Kidney epithelial cell (primary cell): ENCODE measurements around the gene CBLB. TPM values are rescaled to one million over a fixed set of nuclear protein-coding genes. Genes with fewer than 3 reads are reported as not detected.

ENCODE experiments used
- DNase-seq: peaks from one replicate; pipeline ENCODE4 v3.0.0-alpha.2; 2010; ENCODE audit warnings: low read depth
- H3K27me3 ChIP-seq: 2 replicates; pipeline ENCODE4 v1.6.0; 2011; ENCODE audit warnings: low read length; ENCODE audit not compliant: control insufficient read depth, insufficient read depth
- H3K36me3 ChIP-seq: 2 replicates; pipeline ENCODE4 v1.5.1; 2011; ENCODE audit warnings: low read length; ENCODE audit not compliant: control insufficient read depth, insufficient read depth
- H3K4me3 ChIP-seq: 2 replicates; pipeline ENCODE4 v1.5.1; 2011; ENCODE audit warnings: low read depth, mild to moderate bottlenecking, control low read depth, low read length
- total RNA-seq: library from RNA; depleted of rRNA; stranded (reverse); fragments of >200 nt; gene quantifications from 2 replicates; pipeline ENCODE4 v1.2.3, GENCODE V29; 2015
- TF ChIP-seq, protein P1 (sequence below): IDR thresholded peaks from 2 replicates; pipeline ENCODE4 v1.5.1; 2011; ENCODE audit warnings: mild to moderate bottlenecking, moderate library complexity, low read length, control low read depth, inconsistent platforms; ENCODE audit not compliant: insufficient read depth, poor library complexity, severe bottlenecking

CBLB gene
- total RNA-seq, 1 donor from 2014 or later, result 27.2 TPM

DNA sequence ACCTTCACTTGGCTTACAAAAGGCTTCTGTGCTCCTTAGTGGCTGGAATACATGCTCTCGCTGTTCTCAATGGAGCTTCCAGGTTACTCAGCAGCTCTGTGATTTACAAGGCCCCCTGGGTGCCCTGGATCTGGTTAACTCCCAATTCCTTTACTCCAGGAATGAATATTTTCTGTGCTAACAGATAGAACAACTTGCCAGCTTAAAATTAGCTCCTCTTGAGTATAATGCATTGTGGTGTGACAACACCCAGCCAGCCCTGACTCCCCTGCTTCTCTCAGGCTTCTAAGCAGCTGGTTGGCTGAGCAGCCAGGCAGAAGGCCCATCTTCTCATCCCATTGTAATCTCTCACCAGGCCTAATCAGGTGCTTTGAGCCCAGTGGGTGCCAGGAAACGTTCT is 255.7 kb downstream of the CBLB start:
- Histone ChIP-seq H3K36me3 (no peaks in the 10 kb centered on the region), H3K4me3 (no peak overlapping the region), H3K27me3 (no peaks in the 10 kb centered on the region)
- no peak for DNase-seq
- TF ChIP-seq, protein P1, sequence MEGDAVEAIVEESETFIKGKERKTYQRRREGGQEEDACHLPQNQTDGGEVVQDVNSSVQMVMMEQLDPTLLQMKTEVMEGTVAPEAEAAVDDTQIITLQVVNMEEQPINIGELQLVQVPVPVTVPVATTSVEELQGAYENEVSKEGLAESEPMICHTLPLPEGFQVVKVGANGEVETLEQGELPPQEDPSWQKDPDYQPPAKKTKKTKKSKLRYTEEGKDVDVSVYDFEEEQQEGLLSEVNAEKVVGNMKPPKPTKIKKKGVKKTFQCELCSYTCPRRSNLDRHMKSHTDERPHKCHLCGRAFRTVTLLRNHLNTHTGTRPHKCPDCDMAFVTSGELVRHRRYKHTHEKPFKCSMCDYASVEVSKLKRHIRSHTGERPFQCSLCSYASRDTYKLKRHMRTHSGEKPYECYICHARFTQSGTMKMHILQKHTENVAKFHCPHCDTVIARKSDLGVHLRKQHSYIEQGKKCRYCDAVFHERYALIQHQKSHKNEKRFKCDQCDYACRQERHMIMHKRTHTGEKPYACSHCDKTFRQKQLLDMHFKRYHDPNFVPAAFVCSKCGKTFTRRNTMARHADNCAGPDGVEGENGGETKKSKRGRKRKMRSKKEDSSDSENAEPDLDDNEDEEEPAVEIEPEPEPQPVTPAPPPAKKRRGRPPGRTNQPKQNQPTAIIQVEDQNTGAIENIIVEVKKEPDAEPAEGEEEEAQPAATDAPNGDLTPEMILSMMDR, result no peak

DNA sequence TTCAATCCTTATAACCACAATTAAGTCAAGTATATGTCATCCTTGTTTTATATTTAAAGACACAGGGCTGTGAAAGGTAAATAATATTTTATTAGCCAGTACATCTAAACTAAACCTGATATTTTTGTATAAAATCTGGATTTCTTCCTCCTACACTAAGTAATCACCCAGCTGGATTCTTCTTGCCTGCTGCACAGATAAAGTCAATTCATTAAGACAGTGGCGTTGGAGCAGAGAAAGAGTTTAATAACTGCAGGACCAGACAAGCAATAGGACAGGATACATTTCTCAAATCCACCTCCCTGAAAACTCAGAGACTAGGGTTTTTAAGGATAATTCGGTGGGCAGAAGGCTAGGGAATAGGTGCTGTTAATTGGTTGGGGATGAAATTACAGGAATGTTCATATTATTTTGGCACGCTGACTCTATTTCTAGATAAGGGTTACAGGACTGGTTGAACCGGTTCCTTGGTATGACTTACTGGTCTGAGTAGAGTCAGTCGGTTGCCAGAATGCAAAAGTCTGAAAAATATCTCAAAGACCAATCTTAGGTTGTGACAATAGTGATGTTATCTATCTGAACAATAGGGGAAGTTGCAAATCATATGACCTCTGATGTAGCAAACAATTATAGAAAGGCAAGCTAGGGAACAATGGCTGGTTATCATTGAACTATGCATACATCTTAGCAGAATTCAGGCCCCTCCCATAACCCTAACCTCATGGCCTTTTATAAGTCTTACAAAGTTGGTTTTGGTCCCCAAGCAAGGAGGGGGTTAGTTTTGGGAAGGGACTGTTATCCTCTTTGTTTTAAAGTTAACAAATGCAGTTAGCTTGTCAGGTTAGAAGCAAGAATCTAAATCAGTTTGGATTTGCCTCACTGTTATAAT is 257.3 kb downstream of the CBLB start:
- Histone ChIP-seq H3K27me3 (no peaks in the 10 kb centered on the region), H3K36me3 (no peaks in the 10 kb centered on the region), H3K4me3 (no peak overlapping the region)
- TF ChIP-seq, protein P1, result no peak
- DNase-seq, result no peak

DNA sequence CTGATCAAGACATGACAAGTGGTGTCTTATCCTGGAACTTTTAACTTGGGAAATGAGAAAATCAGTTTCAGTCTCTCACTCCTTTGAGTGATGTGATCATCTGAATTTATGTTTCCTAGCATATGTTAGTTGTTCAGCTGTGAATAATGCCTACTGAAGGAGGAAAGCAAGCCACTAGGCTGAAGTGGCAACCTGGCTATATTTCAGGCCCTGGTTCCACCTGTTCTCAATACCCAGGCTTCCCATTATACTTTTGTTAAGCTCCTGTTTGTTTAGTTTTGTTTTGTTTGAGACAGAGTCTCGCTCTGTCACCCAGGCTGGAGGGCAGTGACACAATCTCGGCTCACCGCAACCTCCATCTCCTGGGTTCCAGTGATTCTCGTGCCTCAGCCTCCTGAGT is 258.3 kb downstream of the CBLB start:
- TF ChIP-seq, protein P1, result no peak

DNA sequence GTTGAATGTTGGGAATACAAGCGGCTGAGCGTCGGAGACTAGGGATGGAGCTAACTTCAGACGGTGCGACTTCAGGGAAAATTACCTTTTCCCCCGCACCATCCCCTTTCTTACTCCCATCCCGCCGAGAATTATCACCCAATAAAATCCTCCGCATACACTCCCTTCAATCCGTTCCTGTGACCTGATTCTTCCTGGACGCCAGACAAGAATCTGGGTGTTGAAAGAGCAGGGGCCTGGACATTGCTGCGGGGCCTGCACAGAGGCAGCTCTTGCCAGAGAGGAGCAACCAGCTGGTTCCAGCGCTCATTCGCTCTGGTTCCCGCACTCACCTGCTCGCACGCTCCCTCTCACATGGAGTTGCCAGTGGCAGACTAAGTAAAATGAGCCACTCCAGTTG is 260.2 kb downstream of the CBLB start:
- no peak for DNase-seq
- H3K4me3 ChIP-seq, result no peak overlapping the region
- TF ChIP-seq, protein P1, result no peak
- no peaks in the 10 kb centered on the region for H3K36me3 ChIP-seq
- no peaks in the 10 kb centered on the region for H3K27me3 ChIP-seq

More for the DNA sequence above, 258.3 kb downstream of the CBLB start:
- no peak for DNase-seq
- Histone ChIP-seq H3K4me3 (no peak overlapping the region), H3K36me3 (no peaks in the 10 kb centered on the region), H3K27me3 (no peaks in the 10 kb centered on the region)

DNA sequence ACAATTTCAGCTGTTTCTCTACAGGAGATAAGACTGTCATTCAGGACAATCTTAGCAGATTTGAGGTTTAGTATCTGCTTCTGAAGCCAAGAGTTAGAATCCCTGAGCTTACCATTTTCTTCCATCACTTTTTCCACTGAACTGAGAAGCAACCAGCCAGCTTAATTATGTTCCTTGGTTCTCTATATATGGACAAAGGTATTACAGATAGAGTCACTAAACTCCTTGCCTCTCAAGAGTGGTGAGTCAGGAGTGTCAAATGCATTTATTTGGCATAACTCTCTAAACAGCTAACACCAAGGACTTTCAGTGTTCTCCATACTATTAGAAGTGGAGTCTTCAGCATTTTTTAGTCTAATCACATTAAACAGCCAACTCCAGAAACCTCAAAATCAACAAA is 262.8 kb downstream of the CBLB start:
- DNase-seq, result no peak
- Histone ChIP-seq H3K36me3 (no peaks in the 10 kb centered on the region), H3K4me3 (no peak overlapping the region), H3K27me3 (no peaks in the 10 kb centered on the region)
- TF ChIP-seq, protein P1, result no peak
